HUES64 (cell line): ENCODE data around the gene TRPM3. TPM values are rescaled to one million over a fixed set of nuclear protein-coding genes. Genes with fewer than 3 reads are reported as not detected.

Source experiments
- H3K27ac ChIP-seq: 2 replicates; pipeline ENCODE4 v1.7.0; 2013; ENCODE audit warnings: low read depth, low read length, inconsistent platforms
- H3K27me3 ChIP-seq: 2 replicates; pipeline ENCODE4 v1.6.1; 2013; ENCODE audit warnings: mild to moderate bottlenecking, low read length; ENCODE audit not compliant: insufficient read depth
- H3K36me3 ChIP-seq: 2 replicates; pipeline ENCODE4 v1.6.1; 2013; ENCODE audit warnings: mild to moderate bottlenecking, low read length; ENCODE audit not compliant: insufficient read depth
- H3K4me1 ChIP-seq: 2 replicates; pipeline ENCODE4 v1.6.1; 2013; ENCODE audit warnings: mild to moderate bottlenecking, low read length, moderate library complexity; ENCODE audit not compliant: insufficient read depth
- H3K4me3 ChIP-seq: 2 replicates; pipeline ENCODE4 v1.5.1; 2013; ENCODE audit warnings: mild to moderate bottlenecking, low read length, moderate library complexity
- H3K9ac ChIP-seq: 2 replicates; pipeline ENCODE4 v1.6.1; 2013; ENCODE audit warnings: mild to moderate bottlenecking, low read depth, low read length
- H3K9me3 ChIP-seq: 2 replicates; pipeline ENCODE4 v1.6.1; 2013; ENCODE audit warnings: low read depth, low read length; ENCODE audit not compliant: insufficient read depth
- WGBS: fragments of 150-250, 120-280 bp; methylation state at CpG from one replicate; pipeline ENCODE4 v1.1.7; 2013; ENCODE audit warnings: missing lambda C conversion rate; 5-methylcytosine and 5-hydroxymethylcytosine counted together
- polyA plus RNA-seq, 2 experiments: library from polyadenylated mRNA; stranded (reverse); fragments of 50-300 nt; gene quantifications; one replicate each; pipeline ENCODE4 v1.2.3, GENCODE V29; 2013

Gene TRPM3
- 5.1 TPM for polyA plus RNA-seq (2013, experiment 1 of 2)
- polyA plus RNA-seq (2013, experiment 2 of 2) = 4.9 TPM

DNA sequence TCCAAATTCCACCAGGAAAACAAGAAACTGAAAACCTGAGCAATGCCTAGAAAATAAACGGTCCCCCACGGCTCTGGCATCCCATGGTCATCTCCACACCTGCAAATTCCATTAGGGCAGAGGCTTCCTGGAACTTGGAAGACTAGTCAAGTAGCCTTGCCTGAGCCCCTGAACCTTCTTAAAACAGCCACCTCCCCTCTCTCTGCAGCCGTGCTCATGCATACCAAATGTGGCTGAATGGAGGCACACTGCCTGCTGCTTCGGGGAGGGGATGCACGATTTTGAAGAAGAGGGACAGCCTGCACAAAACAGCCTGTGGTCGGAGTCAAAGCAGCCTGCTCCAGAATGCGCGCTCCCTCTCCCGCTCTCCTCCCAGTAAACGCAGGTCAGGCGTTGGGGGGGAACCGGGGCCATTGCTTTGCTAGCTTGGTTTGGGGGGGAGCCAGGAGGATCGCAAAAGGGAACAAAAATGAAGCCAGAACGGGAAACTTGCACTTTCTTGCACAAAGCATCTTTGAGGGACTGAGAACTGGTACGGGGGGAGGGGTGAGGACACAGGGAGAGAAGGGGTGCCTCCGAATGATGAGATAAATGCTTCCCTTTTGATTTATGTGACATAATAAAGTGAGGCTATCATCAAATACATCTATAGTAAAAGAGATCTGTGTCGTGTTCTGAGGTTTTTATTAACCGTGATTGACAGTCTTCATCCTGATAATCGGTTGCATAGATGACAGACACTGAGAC is at the start of gene TRPM3:
TRPM3 (minus strand) TSS at position 347 of the 747 bp plus-strand sequence; CDS start at position 80, 267 bp downstream.
- Histone ChIP-seq H3K4me1 (peaks cover 74% of the 10 kb centered on the region), H3K27me3 (no peaks in the 10 kb centered on the region), H3K36me3 (no peaks in the 10 kb centered on the region), H3K9ac (peak within 1 kb of the TSS; percentile 77), H3K9me3 (peaks cover 2% of the 10 kb centered on the region; the same call in 1 of the 2 replicates), H3K4me3 (peak within 1 kb of the TSS; percentile 62), H3K27ac (peak within 1 kb of the TSS; percentile 92)
- 3% methylated on average over 19 of the region's 19 CpGs for WGBS

- no peaks in the 10 kb centered on the region for H3K36me3 ChIP-seq
- H3K4me3 ChIP-seq = no peak overlapping the region
Observed at GRCh38 chr9:71168418-71168817, 47.0 kb upstream of the TRPM3 start.

GRCh38 chr9:71162126-71162525 is 40.7 kb upstream of the TRPM3 start:
- H3K9ac ChIP-seq = no peak overlapping the region
- no peaks in the 10 kb centered on the region for H3K4me1 ChIP-seq
- 91% methylated on average over 2 of the region's 2 CpGs for WGBS
- H3K4me3 ChIP-seq = no peak overlapping the region
- H3K9me3 ChIP-seq = no peaks in the 10 kb centered on the region
- H3K27me3 ChIP-seq = no peaks in the 10 kb centered on the region
- no peaks in the 10 kb centered on the region for H3K36me3 ChIP-seq
- H3K27ac ChIP-seq = no peak overlapping the region

More at GRCh38 chr9:71168418-71168817, 47.0 kb upstream of the TRPM3 start:
- H3K9me3 ChIP-seq = no peaks in the 10 kb centered on the region
- no peak overlapping the region for H3K27ac ChIP-seq
- H3K9ac ChIP-seq = no peak overlapping the region
- no peaks in the 10 kb centered on the region for H3K27me3 ChIP-seq
- peaks cover 11% of the 10 kb centered on the region; the same call in 1 of the 2 replicates for H3K4me1 ChIP-seq

DNA sequence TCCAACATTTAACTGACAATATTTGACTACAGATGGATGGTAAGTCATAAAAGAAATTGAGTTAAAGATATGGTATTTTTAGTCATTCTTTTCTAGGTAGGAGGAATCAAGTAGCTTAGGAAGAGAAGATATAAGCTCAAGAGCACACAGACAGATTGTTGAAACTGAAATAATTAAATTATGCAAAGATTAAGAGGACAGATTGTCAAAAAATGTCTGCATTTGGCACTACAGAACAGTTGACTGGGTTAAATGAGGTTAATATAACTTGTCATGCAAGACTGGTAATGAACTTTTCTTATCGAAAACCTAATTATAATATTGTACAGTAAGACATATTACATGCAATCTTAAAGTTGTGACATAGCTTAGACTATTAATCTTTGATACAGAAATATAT is 36.3 kb upstream of the TRPM3 start:
- Histone ChIP-seq H3K9ac (no peak overlapping the region), H3K4me1 (no peaks in the 10 kb centered on the region), H3K27me3 (no peaks in the 10 kb centered on the region), H3K9me3 (no peaks in the 10 kb centered on the region), H3K36me3 (no peaks in the 10 kb centered on the region), H3K4me3 (no peak overlapping the region), H3K27ac (no peak overlapping the region)
- WGBS = no CpG with 5 or more reads among the region's 1 CpG

GRCh38 chr9:71147368-71147767 is 25.9 kb upstream of the TRPM3 start:
- peaks cover 10% of the 10 kb centered on the region; the same call in 1 of the 2 replicates for H3K9me3 ChIP-seq
- H3K9ac ChIP-seq = no peak overlapping the region
- H3K27me3 ChIP-seq = no peaks in the 10 kb centered on the region
- 76% methylated on average over 2 of the region's 2 CpGs for WGBS
- no peaks in the 10 kb centered on the region for H3K4me1 ChIP-seq
- H3K4me3 ChIP-seq = no peak overlapping the region
- H3K27ac ChIP-seq = no peak overlapping the region
- H3K36me3 ChIP-seq = no peaks in the 10 kb centered on the region

GRCh38 chr9:71146511-71146910 is 25.1 kb upstream of the TRPM3 start:
- H3K9me3 ChIP-seq = peaks cover 10% of the 10 kb centered on the region; the same call in 1 of the 2 replicates
- no peaks in the 10 kb centered on the region for H3K27me3 ChIP-seq
- no peaks in the 10 kb centered on the region for H3K4me1 ChIP-seq
- no peaks in the 10 kb centered on the region for H3K36me3 ChIP-seq
- H3K9ac ChIP-seq = no peak overlapping the region
- WGBS = 85% methylated on average over 1 of the region's 1 CpG
- H3K4me3 ChIP-seq = no peak overlapping the region
- no peak overlapping the region for H3K27ac ChIP-seq

- no peak overlapping the region for H3K27ac ChIP-seq
- H3K9me3 ChIP-seq = peaks cover 10% of the 10 kb centered on the region; the same call in 1 of the 2 replicates
- no peaks in the 10 kb centered on the region for H3K36me3 ChIP-seq
- H3K27me3 ChIP-seq = no peaks in the 10 kb centered on the region
- H3K9ac ChIP-seq = no peak overlapping the region
- WGBS = 100% methylated on average over 1 of the region's 1 CpG
- no peaks in the 10 kb centered on the region for H3K4me1 ChIP-seq
- H3K4me3 ChIP-seq = no peak overlapping the region
Observed at GRCh38 chr9:71145179-71145578, 23.8 kb upstream of the TRPM3 start.

- no CpG with 5 or more reads among the region's 2 CpGs for WGBS
- Histone ChIP-seq H3K27ac (no peak overlapping the region), H3K9ac (no peak overlapping the region), H3K9me3 (peaks cover 10% of the 10 kb centered on the region; the same call in 1 of the 2 replicates), H3K27me3 (no peaks in the 10 kb centered on the region), H3K4me3 (no peak overlapping the region), H3K36me3 (no peaks in the 10 kb centered on the region), H3K4me1 (no peaks in the 10 kb centered on the region)
Observed at GRCh38 chr9:71144495-71144894, 23.1 kb upstream of the TRPM3 start.

DNA sequence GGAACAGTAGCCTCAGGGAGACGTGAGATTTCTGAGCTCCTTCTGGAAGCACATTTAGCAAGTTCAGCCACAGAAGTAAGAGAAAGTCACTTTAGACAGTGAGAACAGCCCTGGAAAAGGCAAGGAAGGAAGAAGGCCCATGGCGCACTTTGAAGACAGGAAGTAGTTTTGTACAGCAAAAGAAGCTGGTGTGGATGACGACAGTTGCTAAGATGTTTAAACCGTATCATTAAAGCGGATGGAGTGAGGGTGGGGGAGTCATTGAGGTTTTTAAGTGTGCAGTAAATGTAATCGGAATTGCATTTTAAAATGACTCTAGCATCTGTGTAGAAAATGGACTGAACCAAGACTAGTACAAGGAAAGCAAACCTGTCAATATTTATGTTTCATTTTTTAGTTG is 15.3 kb upstream of the TRPM3 start:
- H3K27ac ChIP-seq = no peak overlapping the region
- no peaks in the 10 kb centered on the region for H3K36me3 ChIP-seq
- no peak overlapping the region for H3K9ac ChIP-seq
- H3K27me3 ChIP-seq = no peaks in the 10 kb centered on the region
- no peaks in the 10 kb centered on the region for H3K4me1 ChIP-seq
- no peaks in the 10 kb centered on the region for H3K9me3 ChIP-seq
- 92% methylated on average over 6 of the region's 6 CpGs for WGBS
- no peak overlapping the region for H3K4me3 ChIP-seq

DNA sequence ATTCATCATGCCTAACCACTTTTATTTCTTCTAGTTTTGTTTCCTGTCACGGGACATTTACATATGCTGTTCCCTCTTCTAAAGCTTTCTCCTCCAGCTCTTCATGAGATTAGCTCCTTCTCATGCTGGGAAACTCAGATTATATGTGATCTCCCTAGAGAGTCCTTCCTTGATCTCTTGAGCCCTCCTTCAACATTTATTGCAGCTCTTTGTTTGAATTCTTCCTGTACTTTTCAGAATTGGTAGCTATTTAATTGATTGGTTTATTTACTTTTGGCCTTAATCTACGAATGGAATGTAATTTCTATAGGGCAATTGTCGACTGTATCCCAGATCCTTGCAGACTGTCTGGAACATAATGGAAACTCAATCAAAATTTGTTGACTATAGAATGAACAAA is 9.7 kb upstream of the TRPM3 start:
- Histone ChIP-seq H3K9me3 (no peaks in the 10 kb centered on the region), H3K9ac (no peak overlapping the region), H3K36me3 (no peaks in the 10 kb centered on the region), H3K27me3 (no peaks in the 10 kb centered on the region), H3K4me3 (no peak overlapping the region), H3K4me1 (no peaks in the 10 kb centered on the region), H3K27ac (no peak overlapping the region; the same call in 1 of the 2 replicates)
- 78% methylated on average over 3 of the region's 3 CpGs for WGBS

- WGBS = 97% methylated on average over 4 of the region's 4 CpGs
- Histone ChIP-seq H3K27ac (no peak overlapping the region), H3K36me3 (no peaks in the 10 kb centered on the region), H3K4me3 (no peak overlapping the region), H3K9ac (no peak overlapping the region), H3K4me1 (no peaks in the 10 kb centered on the region), H3K9me3 (peaks cover 2% of the 10 kb centered on the region; the same call in 1 of the 2 replicates), H3K27me3 (no peaks in the 10 kb centered on the region)
Observed at GRCh38 chr9:71130521-71130920, 9.1 kb upstream of the TRPM3 start.
